Fibroblast of mammary gland (primary cell): ENCODE measurements around the gene LDB2.

Experiments
- DNase-seq: peaks from one replicate; pipeline ENCODE4 v3.0.0-alpha.2; 2010; ENCODE audit warnings: low read depth
- H3K4me3 ChIP-seq: 2 replicates; pipeline ENCODE4 v1.5.1; 2011; ENCODE audit warnings: low read depth, mild to moderate bottlenecking, low read length, moderate library complexity; ENCODE audit not compliant: control insufficient read depth
- CTCF ChIP-seq: conservative IDR thresholded peaks from 2 replicates; pipeline ENCODE4 v1.5.1; 2011; ENCODE audit warnings: low read depth, low read length, inconsistent platforms; ENCODE audit not compliant: control insufficient read depth, insufficient read depth

LDB2 gene

GRCh38 chr4:16617011-16617410, 281.4 kb downstream of the LDB2 start:
- no peak overlapping the region for H3K4me3 ChIP-seq
- DNase-seq: no peak
- no peak for TF ChIP-seq CTCF

- no peak for DNase-seq
- no peak for TF ChIP-seq CTCF
- H3K4me3 ChIP-seq: no peak overlapping the region
These were observed 289.2 kb downstream of the LDB2 start for GRCh38 chr4:16609170-16609758.

GRCh38 chr4:16608611-16609125, 289.8 kb downstream of the LDB2 start:
- DNase-seq: no peak
- no peak for TF ChIP-seq CTCF
- no peak overlapping the region for H3K4me3 ChIP-seq

- H3K4me3 ChIP-seq: no peak overlapping the region
- DNase-seq: no peak
- no peak for TF ChIP-seq CTCF
These were observed 290.3 kb downstream of the LDB2 start for GRCh38 chr4:16608123-16608522.

GRCh38 chr4:16607241-16608066, 291.0 kb downstream of the LDB2 start:
- DNase-seq: peak; percentile 43
- no peak overlapping the region for H3K4me3 ChIP-seq

GRCh38 chr4:16606691-16607090, 291.8 kb downstream of the LDB2 start:
- H3K4me3 ChIP-seq: no peak overlapping the region
- DNase-seq: no peak
- TF ChIP-seq CTCF: no peak

More at GRCh38 chr4:16607241-16608066, 291.0 kb downstream of the LDB2 start:
- no peak for TF ChIP-seq CTCF
